GM12864 (cell line): ENCODE data around the gene AGTRAP.
A peak's percentile ranks its signal among the peaks of the same experiment; 100 is the strongest.

Experiments
- DNase-seq: peaks from one replicate; pipeline ENCODE4 v3.0.0-alpha.2; 2011; ENCODE audit warnings: low read depth
- H3K4me3 ChIP-seq: 2 replicates; pipeline ENCODE4 v1.5.1; 2011; ENCODE audit warnings: mild to moderate bottlenecking, low read depth, low read length, control low read depth
- TF ChIP-seq, protein P1 (sequence below): IDR thresholded peaks from 2 replicates; pipeline ENCODE4 v1.5.1; 2011; ENCODE audit warnings: low read depth, mild to moderate bottlenecking, moderate library complexity, low read length, control low read depth, inconsistent platforms; ENCODE audit errors: missing control alignments

Gene AGTRAP

GRCh38 chr1:11784256-11784992, 48.5 kb downstream of the AGTRAP start:
- TF ChIP-seq, protein P1, sequence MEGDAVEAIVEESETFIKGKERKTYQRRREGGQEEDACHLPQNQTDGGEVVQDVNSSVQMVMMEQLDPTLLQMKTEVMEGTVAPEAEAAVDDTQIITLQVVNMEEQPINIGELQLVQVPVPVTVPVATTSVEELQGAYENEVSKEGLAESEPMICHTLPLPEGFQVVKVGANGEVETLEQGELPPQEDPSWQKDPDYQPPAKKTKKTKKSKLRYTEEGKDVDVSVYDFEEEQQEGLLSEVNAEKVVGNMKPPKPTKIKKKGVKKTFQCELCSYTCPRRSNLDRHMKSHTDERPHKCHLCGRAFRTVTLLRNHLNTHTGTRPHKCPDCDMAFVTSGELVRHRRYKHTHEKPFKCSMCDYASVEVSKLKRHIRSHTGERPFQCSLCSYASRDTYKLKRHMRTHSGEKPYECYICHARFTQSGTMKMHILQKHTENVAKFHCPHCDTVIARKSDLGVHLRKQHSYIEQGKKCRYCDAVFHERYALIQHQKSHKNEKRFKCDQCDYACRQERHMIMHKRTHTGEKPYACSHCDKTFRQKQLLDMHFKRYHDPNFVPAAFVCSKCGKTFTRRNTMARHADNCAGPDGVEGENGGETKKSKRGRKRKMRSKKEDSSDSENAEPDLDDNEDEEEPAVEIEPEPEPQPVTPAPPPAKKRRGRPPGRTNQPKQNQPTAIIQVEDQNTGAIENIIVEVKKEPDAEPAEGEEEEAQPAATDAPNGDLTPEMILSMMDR = no peak
- DNase-seq = no peak
- H3K4me3 ChIP-seq = no peak overlapping the region

DNA sequence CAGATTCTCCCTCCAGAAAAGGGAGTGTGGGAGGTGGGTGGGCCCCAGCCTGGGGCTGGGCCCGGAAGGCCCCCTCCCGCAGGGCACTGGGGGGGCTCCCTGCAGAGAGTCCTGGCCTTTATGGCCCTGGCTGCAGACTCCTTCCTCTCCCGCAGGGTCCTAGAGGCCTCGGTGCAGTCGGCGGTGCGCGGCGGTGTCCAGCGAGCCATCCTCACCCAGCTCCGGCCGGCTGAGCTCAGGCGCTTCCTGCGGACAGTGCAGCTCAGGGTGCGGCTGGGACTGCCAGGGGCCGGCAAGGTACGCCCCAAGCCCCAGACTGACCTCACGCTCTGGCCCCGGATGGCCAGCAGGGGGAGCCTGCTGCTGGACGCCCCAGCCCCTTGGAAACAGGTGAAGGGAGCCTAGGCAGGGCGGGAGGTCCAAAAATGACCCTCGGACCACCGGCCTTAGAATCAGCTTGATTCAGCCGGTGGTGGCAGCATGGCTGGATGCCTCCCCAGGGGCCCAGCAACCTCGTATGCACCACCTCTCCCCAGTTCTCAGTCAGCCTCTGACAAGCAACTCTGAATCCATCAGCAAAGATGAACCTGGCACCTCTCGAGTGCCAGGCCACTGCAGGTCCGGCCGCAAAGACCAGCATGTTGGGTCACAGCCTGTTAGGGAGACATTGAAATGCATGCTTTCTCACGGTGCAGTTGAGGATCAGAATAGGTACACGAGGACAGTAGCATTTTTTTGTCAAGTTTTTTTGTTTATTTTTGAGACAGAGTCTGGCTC, 49.2 kb downstream of the AGTRAP start:
- TF ChIP-seq, protein P1 = peak; percentile 94
- no peak for DNase-seq
- H3K4me3 ChIP-seq = no peak overlapping the region

- TF ChIP-seq, protein P1 = no peak
- no peak for DNase-seq
- H3K4me3 ChIP-seq = no peak overlapping the region
Observed at GRCh38 chr1:11786168-11786567, 50.2 kb downstream of the AGTRAP start.

DNA sequence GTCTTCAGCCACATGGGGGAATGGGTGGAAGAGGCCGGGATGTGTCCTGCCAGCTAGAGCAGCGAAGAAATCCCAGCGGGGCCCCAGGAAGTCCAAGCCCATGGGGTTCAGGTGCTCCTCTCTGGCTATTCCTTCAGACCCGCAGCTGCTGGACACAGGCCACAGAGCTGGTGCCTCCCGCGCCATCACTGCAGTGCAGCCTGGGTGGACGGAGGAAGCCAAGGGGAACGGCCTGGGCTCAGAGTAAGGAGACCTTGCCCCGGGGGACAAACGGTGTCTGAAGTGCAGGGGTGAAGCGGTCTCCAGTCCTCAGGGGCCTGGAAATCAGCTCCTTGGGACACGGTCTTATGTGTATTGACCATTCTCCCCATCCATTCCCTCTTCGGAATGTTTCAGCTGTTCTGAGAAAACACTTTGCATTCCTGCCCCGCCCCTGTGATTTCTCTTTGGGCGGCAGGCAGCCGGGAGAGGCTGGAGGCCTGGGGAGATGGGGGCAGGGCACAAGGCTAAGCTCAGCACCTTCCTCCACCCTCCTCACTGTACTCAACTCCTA, 51.4 kb downstream of the AGTRAP start:
- no peak overlapping the region for H3K4me3 ChIP-seq
- TF ChIP-seq, protein P1 = no peak
- DNase-seq = no peak

GRCh38 chr1:11787804-11788436, 52.0 kb downstream of the AGTRAP start:
- TF ChIP-seq, protein P1 = no peak
- no peak overlapping the region for H3K4me3 ChIP-seq

DNA sequence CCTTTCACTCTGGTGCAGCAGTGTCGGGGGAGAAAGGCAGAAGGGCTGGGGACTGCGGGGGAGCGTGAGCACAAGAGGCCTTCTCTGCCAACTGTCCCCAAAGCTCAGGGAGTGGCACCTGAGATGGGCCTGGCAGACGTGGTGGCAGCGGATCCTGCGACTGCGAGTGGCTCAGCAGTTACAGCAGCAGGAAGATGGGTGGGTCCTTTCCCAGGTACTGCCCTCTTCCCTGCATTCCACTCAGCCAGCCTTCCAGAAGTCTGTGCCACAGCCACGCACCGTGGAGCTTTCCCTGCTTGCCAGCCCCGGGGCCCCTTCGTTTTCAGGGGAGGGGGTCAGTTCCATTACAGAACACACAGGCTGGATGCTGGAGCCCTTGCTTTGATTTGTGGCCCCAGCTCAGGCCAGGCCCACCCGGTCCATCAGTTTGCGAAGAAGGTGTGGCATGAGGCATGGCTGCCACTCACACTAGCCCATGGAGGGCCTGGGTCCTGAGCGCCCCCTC, 52.7 kb downstream of the AGTRAP start:
- no peak for DNase-seq

More at GRCh38 chr1:11787804-11788436, 52.0 kb downstream of the AGTRAP start:
- no peak for DNase-seq

More for the DNA sequence above, 52.7 kb downstream of the AGTRAP start:
- TF ChIP-seq, protein P1 = no peak
- no peak overlapping the region for H3K4me3 ChIP-seq
